Ishikawa (cell line): Measurements from ENCODE around the gene RHOB.

ENCODE experiments used
- CEBPB ChIP-seq: IDR thresholded peaks from 2 replicates; pipeline ENCODE4 v1.6.1; 2012
- CREB1 ChIP-seq: IDR thresholded peaks from 2 replicates; pipeline ENCODE4 v1.6.1; 2012; ENCODE audit warnings: low read depth
- EGR1 ChIP-seq: IDR thresholded peaks from 2 replicates; pipeline ENCODE4 v1.6.1; 2012
- EP300 ChIP-seq: IDR thresholded peaks from 2 replicates; pipeline ENCODE4 v1.6.1; 2012; ENCODE audit warnings: borderline replicate concordance
- FOXM1 ChIP-seq: IDR thresholded peaks from 2 replicates; pipeline ENCODE4 v1.6.1; 2012; ENCODE audit warnings: low read depth, borderline replicate concordance
- MAX ChIP-seq: IDR thresholded peaks from 2 replicates; pipeline ENCODE4 v1.6.1; 2012
- NFIC ChIP-seq: IDR thresholded peaks from 2 replicates; pipeline ENCODE4 v1.6.1; 2012
- RAD21 ChIP-seq: IDR thresholded peaks from 2 replicates; pipeline ENCODE4 v1.6.1; 2012; ENCODE audit warnings: low read depth
- TAF1 ChIP-seq: IDR thresholded peaks from 2 replicates; pipeline ENCODE4 v1.6.1; 2012; ENCODE audit warnings: low read depth, mild to moderate bottlenecking
- TCF12 ChIP-seq: IDR thresholded peaks from 2 replicates; pipeline ENCODE4 v1.6.1; 2012; ENCODE audit warnings: low read depth
- TEAD4 ChIP-seq: IDR thresholded peaks from 2 replicates; pipeline ENCODE4 v1.6.1; 2012
- USF1 ChIP-seq: IDR thresholded peaks from 2 replicates; pipeline ENCODE4 v1.6.1; 2012
- YY1 ChIP-seq: IDR thresholded peaks from 2 replicates; pipeline ENCODE4 v1.6.1; 2012; ENCODE audit warnings: low read depth
- ZBTB7A ChIP-seq: IDR thresholded peaks from 2 replicates; pipeline ENCODE4 v1.6.1; 2012; ENCODE audit warnings: low read depth
- TF ChIP-seq, protein P1 (sequence below): IDR thresholded peaks from 2 replicates; pipeline ENCODE4 v1.6.1; 2012; ENCODE audit warnings: low read depth, mild to moderate bottlenecking

Gene RHOB

DNA sequence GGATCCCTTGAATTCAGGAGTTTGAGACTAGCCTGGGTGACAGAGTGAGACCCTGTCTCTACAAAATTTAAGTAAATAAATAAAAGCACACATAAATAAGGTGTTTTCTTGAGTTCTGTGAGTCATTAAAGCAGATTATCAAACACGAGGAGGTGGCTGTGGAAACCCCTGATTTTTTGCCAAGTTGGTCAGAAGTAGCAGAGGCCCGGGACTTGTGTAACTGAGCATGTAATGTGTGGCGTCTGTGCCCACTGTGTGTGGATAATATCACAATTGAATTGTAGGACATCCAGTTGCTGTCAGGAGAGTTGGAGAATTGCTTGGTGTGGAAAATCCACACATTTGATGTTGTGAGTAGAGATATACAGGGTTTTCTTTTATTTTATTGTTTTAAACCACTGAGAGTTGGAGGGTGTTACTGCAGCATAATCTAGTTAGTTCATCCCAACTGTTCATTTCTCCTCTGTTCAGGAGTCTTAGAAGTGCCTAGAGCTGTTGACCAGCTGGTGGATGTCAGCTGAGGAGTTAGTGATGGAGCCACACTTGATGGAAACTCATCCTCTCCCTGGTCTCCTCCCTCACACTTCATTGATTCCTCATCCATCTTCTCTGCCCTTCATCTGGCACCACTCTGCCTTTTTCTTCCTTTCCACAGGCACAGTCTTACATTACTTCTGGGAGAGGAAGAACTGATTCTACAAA is 45.9 kb upstream of the RHOB start:
- TF ChIP-seq USF1 (no peak), EP300 (no peak), TCF12 (no peak), TEAD4 (no peak), CREB1 (no peak), RAD21 (no peak), EGR1 (no peak), ZBTB7A (no peak), NFIC (no peak), MAX (no peak)

DNA sequence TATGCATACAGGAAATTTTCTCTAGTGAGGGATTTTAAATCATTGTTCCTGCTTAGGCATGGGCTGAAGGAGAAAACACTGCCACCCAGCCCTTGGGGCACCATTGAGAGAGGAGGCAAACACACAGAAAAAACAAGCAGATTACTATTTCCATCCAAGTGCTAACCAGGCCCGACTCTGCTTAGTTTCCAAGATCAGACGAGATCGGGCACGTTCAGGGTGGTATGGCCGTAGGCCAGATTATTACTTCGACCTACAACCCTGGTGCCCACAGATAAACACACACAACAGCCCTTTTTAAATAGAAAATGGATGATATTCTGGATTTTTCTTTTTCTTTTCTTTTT is 45.4 kb upstream of the RHOB start:
- TF ChIP-seq, protein P1, sequence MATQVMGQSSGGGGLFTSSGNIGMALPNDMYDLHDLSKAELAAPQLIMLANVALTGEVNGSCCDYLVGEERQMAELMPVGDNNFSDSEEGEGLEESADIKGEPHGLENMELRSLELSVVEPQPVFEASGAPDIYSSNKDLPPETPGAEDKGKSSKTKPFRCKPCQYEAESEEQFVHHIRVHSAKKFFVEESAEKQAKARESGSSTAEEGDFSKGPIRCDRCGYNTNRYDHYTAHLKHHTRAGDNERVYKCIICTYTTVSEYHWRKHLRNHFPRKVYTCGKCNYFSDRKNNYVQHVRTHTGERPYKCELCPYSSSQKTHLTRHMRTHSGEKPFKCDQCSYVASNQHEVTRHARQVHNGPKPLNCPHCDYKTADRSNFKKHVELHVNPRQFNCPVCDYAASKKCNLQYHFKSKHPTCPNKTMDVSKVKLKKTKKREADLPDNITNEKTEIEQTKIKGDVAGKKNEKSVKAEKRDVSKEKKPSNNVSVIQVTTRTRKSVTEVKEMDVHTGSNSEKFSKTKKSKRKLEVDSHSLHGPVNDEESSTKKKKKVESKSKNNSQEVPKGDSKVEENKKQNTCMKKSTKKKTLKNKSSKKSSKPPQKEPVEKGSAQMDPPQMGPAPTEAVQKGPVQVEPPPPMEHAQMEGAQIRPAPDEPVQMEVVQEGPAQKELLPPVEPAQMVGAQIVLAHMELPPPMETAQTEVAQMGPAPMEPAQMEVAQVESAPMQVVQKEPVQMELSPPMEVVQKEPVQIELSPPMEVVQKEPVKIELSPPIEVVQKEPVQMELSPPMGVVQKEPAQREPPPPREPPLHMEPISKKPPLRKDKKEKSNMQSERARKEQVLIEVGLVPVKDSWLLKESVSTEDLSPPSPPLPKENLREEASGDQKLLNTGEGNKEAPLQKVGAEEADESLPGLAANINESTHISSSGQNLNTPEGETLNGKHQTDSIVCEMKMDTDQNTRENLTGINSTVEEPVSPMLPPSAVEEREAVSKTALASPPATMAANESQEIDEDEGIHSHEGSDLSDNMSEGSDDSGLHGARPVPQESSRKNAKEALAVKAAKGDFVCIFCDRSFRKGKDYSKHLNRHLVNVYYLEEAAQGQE: no peak
- TF ChIP-seq TEAD4: no peak
- no peak for TF ChIP-seq MAX
- TF ChIP-seq CEBPB: no peak
- no peak for TF ChIP-seq EP300
- no peak for TF ChIP-seq USF1
- no peak for TF ChIP-seq TAF1
- no peak for TF ChIP-seq FOXM1
- TF ChIP-seq TCF12: no peak
- no peak for TF ChIP-seq YY1
- no peak for TF ChIP-seq CREB1
- no peak for TF ChIP-seq EGR1

DNA sequence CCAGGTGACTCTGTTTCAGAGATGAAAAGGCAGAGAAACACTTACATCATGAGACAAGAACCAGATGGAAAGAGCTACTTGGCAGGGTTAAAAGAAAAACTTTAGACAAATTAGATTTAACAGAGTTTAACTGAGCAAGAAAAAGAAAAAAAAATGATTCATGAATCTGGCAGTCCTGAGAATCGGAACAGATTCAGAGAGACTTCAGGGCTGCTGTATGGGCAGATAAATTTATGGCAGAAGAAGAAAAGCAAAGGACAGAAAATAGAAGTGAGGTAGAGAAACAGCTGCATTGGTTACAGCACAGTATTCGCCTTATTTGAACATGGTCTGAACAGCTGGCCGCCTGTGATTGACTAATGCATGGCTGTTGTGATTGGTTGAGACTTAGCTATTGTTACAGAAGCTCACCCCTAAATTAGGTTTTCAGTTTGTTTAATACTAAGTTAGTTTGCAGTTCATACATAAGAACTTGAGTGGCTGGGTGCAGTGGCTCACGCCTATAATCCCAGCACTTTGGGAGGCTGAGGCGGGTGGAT is 43.0 kb upstream of the RHOB start:
- TF ChIP-seq USF1: no peak
- TF ChIP-seq MAX: no peak
- TF ChIP-seq TAF1: no peak
- TF ChIP-seq, protein P1: no peak
- TF ChIP-seq EGR1: no peak
- no peak for TF ChIP-seq CEBPB
- no peak for TF ChIP-seq TEAD4
- TF ChIP-seq NFIC: no peak
- no peak for TF ChIP-seq TCF12
- TF ChIP-seq FOXM1: no peak
- no peak for TF ChIP-seq CREB1
- no peak for TF ChIP-seq YY1
- no peak for TF ChIP-seq EP300

DNA sequence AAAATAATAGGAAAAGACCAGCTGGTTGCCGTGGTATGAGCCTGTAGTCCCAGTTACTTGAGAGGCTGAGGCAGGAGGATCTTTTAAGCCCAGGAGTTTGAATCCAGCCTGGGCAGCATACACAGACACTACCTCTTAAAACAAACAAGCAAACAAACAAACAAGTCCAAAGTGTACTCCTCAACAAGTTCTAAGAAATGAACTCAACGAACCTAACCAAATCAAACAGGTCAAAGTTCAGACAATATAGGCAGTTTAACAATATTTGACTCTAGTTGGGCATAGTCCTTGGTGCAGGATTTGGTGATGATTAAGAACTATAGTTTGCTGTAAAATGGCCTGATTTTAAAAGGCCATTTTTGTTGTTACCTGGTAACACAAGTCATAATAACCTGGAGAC is 41.9 kb upstream of the RHOB start:
- TF ChIP-seq NFIC (no peak), YY1 (no peak), FOXM1 (no peak), MAX (no peak), CEBPB (no peak), EGR1 (no peak), EP300 (no peak), TAF1 (no peak), USF1 (no peak), TCF12 (no peak), TEAD4 (no peak), ZBTB7A (no peak), CREB1 (no peak), RAD21 (no peak)
- TF ChIP-seq, protein P1: no peak
